ENCODE results near the gene SCN1A.

SCN1A gene

DNA sequence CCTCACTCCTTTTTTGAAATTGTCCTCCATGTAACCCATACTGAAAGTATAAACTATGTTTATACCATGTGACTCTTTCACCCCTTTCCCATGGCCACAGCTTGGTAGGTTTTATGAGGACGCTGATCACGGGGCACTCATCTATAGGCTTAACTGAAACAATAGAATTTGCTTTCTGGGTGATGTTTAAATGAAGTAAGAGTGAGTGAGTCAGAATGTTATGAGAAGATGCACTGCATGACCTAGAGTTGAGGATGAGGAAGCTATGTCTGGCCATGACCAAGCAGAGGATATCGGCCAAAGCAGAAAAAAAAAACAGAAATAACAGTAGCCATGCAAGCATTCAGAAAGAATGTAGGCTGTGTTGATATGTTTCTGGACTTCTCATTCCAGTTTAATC lies 34.9 kb downstream of the SCN1A start:
- Histone ChIP-seq H3K4me1 (no peaks in the 10 kb centered on the region), H3K27me3 (no peaks in the 10 kb centered on the region), H3K9me3 (no peaks in the 10 kb centered on the region), H3K36me3 (no peaks in the 10 kb centered on the region), H3K4me3 (ENCODE audit: low read depth, low read length) (no peak overlapping the region)
- TF ChIP-seq, protein P1, sequence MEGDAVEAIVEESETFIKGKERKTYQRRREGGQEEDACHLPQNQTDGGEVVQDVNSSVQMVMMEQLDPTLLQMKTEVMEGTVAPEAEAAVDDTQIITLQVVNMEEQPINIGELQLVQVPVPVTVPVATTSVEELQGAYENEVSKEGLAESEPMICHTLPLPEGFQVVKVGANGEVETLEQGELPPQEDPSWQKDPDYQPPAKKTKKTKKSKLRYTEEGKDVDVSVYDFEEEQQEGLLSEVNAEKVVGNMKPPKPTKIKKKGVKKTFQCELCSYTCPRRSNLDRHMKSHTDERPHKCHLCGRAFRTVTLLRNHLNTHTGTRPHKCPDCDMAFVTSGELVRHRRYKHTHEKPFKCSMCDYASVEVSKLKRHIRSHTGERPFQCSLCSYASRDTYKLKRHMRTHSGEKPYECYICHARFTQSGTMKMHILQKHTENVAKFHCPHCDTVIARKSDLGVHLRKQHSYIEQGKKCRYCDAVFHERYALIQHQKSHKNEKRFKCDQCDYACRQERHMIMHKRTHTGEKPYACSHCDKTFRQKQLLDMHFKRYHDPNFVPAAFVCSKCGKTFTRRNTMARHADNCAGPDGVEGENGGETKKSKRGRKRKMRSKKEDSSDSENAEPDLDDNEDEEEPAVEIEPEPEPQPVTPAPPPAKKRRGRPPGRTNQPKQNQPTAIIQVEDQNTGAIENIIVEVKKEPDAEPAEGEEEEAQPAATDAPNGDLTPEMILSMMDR (IDR thresholded peaks at IDR 0.05; ENCODE audit: low read depth, low read length) = no peak
- DNase-seq = no peak

DNA sequence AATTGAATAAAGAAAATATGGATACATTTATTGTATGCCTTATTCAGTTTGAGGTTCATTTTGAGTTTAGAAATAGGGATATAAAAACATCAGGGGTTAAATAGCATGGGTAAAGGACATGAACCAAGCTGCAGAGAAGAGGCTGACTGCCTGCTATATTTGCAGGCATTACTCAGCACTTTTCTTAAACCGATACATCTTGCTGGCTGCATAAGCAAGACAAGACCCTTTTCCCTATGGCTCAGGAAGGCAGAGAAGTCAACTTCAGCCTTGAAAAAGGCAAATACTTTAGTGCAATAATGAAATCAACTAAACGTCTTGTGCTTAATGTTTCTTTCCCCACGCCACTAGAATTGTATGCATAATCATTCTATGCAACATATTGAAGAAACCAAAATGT lies 36.4 kb downstream of the SCN1A start:
- no peaks in the 10 kb centered on the region for H3K4me1 ChIP-seq
- H3K27me3 ChIP-seq = no peaks in the 10 kb centered on the region
- no peaks in the 10 kb centered on the region for H3K36me3 ChIP-seq
- no peak overlapping the region for H3K4me3 ChIP-seq (ENCODE audit: low read depth, low read length)
- DNase-seq = no peak
- TF ChIP-seq, protein P1 (IDR thresholded peaks at IDR 0.05; ENCODE audit: low read depth, low read length) = no peak
- H3K9me3 ChIP-seq = no peaks in the 10 kb centered on the region

DNA sequence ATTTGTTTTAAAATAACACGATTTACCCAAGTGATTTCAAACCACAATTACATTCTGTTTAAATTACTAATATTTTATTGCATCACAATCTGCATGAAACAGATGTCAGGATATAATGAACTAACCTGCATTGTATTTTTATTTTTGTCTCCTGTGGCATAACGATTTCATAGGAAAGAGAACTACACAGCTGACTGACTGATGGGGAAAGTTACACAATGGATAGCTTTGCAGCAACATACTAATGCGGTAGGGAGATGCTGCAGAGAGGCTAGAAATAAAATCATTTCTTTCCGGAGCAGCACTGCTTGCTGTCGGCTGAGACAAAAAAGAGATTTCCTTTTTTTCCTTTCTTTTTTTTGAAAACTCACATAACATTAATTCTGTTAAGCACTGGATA lies 36.9 kb downstream of the SCN1A start:
- H3K4me1 ChIP-seq = no peaks in the 10 kb centered on the region
- H3K36me3 ChIP-seq = no peaks in the 10 kb centered on the region
- H3K4me3 ChIP-seq (ENCODE audit: low read depth, low read length) = no peak overlapping the region
- no peaks in the 10 kb centered on the region for H3K27me3 ChIP-seq
- TF ChIP-seq, protein P1 (IDR thresholded peaks at IDR 0.05; ENCODE audit: low read depth, low read length) = no peak
- no peak for DNase-seq
- no peaks in the 10 kb centered on the region for H3K9me3 ChIP-seq

DNA sequence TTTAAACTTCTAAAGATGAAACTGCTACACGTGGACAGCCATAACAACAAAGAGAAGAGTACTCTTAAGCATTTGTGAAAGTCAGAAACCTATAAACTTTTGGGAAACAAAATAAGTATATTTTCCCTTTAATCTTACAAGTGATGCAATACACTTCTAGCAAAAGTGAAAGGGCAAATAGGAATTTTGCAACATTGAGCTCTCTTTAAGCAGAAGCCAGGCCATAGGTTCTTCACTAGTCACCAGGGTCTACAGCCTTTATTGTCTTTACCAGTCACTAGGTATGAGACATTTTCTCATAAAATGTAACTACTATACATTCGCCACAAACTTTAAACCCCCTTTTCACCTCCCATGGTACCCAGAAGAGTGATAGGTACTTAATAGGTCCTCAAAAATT lies 37.5 kb downstream of the SCN1A start:
- H3K9me3 ChIP-seq = no peaks in the 10 kb centered on the region
- TF ChIP-seq, protein P1 (IDR thresholded peaks at IDR 0.05; ENCODE audit: low read depth, low read length) = no peak
- H3K27me3 ChIP-seq = no peaks in the 10 kb centered on the region
- no peak overlapping the region for H3K4me3 ChIP-seq (ENCODE audit: low read depth, low read length)
- H3K36me3 ChIP-seq = no peaks in the 10 kb centered on the region
- DNase-seq = no peak
- no peaks in the 10 kb centered on the region for H3K4me1 ChIP-seq

DNA sequence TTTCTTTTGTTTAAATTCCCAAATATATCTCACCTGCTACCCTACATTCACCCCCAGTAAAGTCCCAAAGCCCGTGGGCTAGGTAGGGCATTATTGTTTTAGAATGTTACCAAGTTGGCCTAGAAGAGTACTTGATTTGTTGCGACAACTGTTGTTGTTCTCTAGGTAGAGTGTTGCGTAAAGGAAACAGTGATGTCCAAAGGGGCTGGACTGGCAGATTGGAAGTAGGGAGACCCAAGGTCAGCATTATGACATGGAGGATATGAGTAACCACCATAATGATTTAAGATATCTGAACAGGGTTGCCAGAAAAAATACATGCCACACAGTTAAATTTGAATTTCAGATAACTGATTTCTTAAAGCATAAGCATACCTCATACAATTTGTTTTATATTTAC lies 39.2 kb downstream of the SCN1A start:
- Histone ChIP-seq H3K27me3 (no peaks in the 10 kb centered on the region), H3K4me1 (no peaks in the 10 kb centered on the region), H3K36me3 (no peaks in the 10 kb centered on the region), H3K4me3 (ENCODE audit: low read depth, low read length) (no peak overlapping the region), H3K9me3 (no peaks in the 10 kb centered on the region)
- TF ChIP-seq, protein P1 (IDR thresholded peaks at IDR 0.05; ENCODE audit: low read depth, low read length) = no peak
- DNase-seq = no peak

DNA sequence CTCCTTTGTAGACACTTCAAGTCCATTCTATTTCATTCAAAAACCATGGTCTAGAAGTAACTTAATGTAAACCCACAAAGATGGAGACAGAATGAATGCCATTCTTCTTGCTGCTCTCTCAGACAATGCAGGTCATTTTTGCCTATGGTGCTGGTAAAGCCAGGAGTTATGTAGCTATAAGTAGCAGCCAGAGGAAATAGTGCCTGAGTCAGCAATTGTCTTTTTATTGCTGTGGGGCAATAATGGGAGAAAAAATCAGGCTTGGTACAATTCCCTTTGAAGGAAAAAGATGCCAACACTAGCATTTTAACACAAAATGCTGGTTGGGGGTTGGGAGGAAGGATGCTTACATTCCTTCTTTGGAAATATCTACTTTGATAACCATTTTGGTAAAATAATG lies 43.5 kb downstream of the SCN1A start:
- TF ChIP-seq, protein P1 (IDR thresholded peaks at IDR 0.05; ENCODE audit: low read depth, low read length) = no peak
- no peaks in the 10 kb centered on the region for H3K27me3 ChIP-seq
- no peaks in the 10 kb centered on the region for H3K36me3 ChIP-seq
- H3K9me3 ChIP-seq = no peaks in the 10 kb centered on the region
- DNase-seq = no peak
- H3K4me3 ChIP-seq (ENCODE audit: low read depth, low read length) = no peak overlapping the region
- no peaks in the 10 kb centered on the region for H3K4me1 ChIP-seq
